ENCODE results near the gene CTTNBP2NL.
"Not testable (repeated sequence)": the region's sequence is repeated elsewhere in the genome, so short reads cannot be mapped to it uniquely, and the experiment has no call there.

The CTTNBP2NL gene

GRCh38 chr1:112449630-112449983 lies 53.6 kb downstream of the CTTNBP2NL start:
- H3K9me3 ChIP-seq (replicated peaks in 1 of 11) = no peaks in the 10 kb centered on the region
- H3K4me2 ChIP-seq = no peak overlapping the region
- H3K36me3 ChIP-seq = peaks cover 11 to 88% (median 16%) of the 10 kb centered on the region in 11 experiments; a peak in 17 of 22 replicates
- H4K20me1 ChIP-seq = peaks cover 0 to 4% (median 0%) of the 10 kb centered on the region in 11 experiments; a peak in 1 of 22 replicates
- H3K27ac ChIP-seq = no peak overlapping the region
- H3K9ac ChIP-seq = no peak overlapping the region
- H3K4me1 ChIP-seq = no peaks in the 10 kb centered on the region
- TF ChIP-seq Cebpa-rat (IDR thresholded peaks at IDR 0.05) = no peak
- no peaks in the 10 kb centered on the region for H3K27me3 ChIP-seq
- H3K4me3 ChIP-seq = no peak overlapping the region

GRCh38 chr1:112450773-112451172 lies 54.8 kb downstream of the CTTNBP2NL start:
- no peaks in the 10 kb centered on the region for H3K27me3 ChIP-seq
- peaks cover 0 to 4% (median 0%) of the 10 kb centered on the region in 11 experiments; a peak in 1 of 22 replicates for H4K20me1 ChIP-seq
- H3K4me1 ChIP-seq = no peaks in the 10 kb centered on the region
- no peak overlapping the region for H3K9ac ChIP-seq
- H3K4me2 ChIP-seq = no peak overlapping the region
- no peak overlapping the region for H3K4me3 ChIP-seq
- peaks cover 9 to 89% (median 28%) of the 10 kb centered on the region in 11 experiments; a peak in 21 of 22 replicates for H3K36me3 ChIP-seq
- H3K9me3 ChIP-seq (replicated peaks in 1 of 11) = no peaks in the 10 kb centered on the region
- TF ChIP-seq Cebpa-rat (IDR thresholded peaks at IDR 0.05) = no peak
- H3K27ac ChIP-seq = no peak overlapping the region

DNA sequence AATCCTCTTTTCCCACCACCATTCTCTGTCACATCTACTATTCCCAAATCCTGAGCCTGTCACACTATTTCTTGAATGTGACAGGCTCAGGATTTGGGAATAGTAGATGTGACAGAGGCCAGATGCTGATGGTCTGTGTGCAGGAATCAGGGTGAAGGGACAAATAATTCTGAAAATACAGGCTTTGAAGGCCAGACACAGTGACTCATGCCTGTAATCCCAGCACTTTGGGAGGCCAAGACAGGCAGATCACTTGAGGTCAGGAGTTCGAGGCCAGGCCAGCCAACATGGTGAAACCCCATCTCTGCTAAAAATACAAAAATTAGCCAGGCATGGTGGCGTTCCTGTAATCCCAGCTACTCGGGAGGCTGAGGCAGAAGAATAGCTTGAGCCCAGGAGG lies 55.3 kb downstream of the CTTNBP2NL start:
- H3K4me1 ChIP-seq; H3K4me2 ChIP-seq; H3K27me3 ChIP-seq; H3K27ac ChIP-seq; H4K20me1 ChIP-seq; H3K4me3 ChIP-seq; H3K9ac ChIP-seq; H3K9me3 ChIP-seq (replicated peaks in 1 of 11): not testable (repeated sequence)
- peaks cover 15 to 89% (median 33%) of the 10 kb centered on the region in 11 experiments for H3K36me3 ChIP-seq

DNA sequence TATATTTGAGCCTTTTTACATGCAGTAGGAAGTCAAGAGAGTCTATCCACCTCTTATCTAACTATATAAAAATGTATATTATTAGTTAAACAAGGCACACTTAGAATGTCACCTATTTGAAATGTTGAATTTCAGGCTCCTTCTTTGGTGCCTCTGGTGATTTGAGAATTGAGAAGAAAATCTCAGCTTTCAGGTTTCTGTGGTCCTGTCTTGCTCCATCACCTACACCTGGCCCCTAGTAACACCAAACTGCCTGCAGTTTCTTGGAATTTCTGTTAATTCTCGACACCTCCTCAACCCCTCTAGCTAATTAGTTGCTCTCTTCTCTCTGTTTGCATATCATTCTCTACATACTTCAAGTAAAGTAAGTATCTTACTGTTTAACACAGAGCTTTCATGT lies 57.9 kb downstream of the CTTNBP2NL start:
- H3K4me1 ChIP-seq = no peaks in the 10 kb centered on the region
- no peak for TF ChIP-seq Cebpa-rat (IDR thresholded peaks at IDR 0.05)
- H3K9me3 ChIP-seq (replicated peaks in 1 of 11) = no peaks in the 10 kb centered on the region
- H3K4me3 ChIP-seq = no peak overlapping the region
- peaks cover 0 to 4% (median 0%) of the 10 kb centered on the region in 11 experiments; a peak in 1 of 22 replicates for H4K20me1 ChIP-seq
- no peaks in the 10 kb centered on the region for H3K27me3 ChIP-seq
- H3K9ac ChIP-seq = no peak overlapping the region
- H3K36me3 ChIP-seq = peaks cover 31 to 100% (median 54%) of the 10 kb centered on the region in 11 experiments
- H3K4me2 ChIP-seq = no peak overlapping the region
- no peak overlapping the region for H3K27ac ChIP-seq

- Histone ChIP-seq H3K4me1 (no peaks in the 10 kb centered on the region), H3K9me3 (replicated peaks in 1 of 11) (no peaks in the 10 kb centered on the region), H4K20me1 (peaks cover 0 to 4% (median 0%) of the 10 kb centered on the region in 11 experiments; a peak in 1 of 22 replicates), H3K4me2 (no peak overlapping the region), H3K27me3 (no peaks in the 10 kb centered on the region), H3K27ac (no peak overlapping the region), H3K9ac (no peak overlapping the region), H3K36me3 (peaks cover 34 to 100% (median 54%) of the 10 kb centered on the region in 11 experiments), H3K4me3 (no peak overlapping the region)
- TF ChIP-seq Cebpa-rat (IDR thresholded peaks at IDR 0.05) = no peak
Observed at GRCh38 chr1:112454316-112454715, 58.3 kb downstream of the CTTNBP2NL start.

DNA sequence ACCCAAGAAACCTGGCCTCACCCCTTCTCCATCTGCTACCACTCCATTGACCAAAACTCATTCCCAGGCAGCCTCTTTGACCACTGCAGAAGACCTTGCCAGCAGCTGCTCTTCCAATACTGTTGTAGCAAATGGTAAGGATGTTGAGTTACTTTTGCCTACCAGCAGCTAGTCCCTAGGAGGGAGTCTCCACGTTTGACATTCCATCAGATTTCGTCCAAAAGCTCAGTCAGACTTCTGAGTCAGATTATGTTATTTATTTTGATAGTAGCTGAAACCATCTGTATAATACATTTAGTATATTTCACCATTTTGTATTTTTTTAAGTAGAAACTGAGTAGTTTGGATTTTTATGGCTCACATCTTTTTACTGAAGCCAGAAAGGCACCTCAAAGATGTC lies 61.2 kb downstream of the CTTNBP2NL start:
- H3K9ac ChIP-seq = no peak overlapping the region
- 0 out of 22 replicates have a peak, but pooled peaks cover 0 to 4% (median 0%) of the 10 kb centered on the region in 11 experiments for H4K20me1 ChIP-seq
- TF ChIP-seq Cebpa-rat (IDR thresholded peaks at IDR 0.05) = no peak
- no peaks in the 10 kb centered on the region for H3K27me3 ChIP-seq
- H3K4me3 ChIP-seq = no peak overlapping the region
- peaks cover 34 to 87% (median 48%) of the 10 kb centered on the region in 11 experiments for H3K36me3 ChIP-seq
- H3K4me1 ChIP-seq = no peaks in the 10 kb centered on the region
- H3K4me2 ChIP-seq = no peak overlapping the region
- no peak overlapping the region for H3K27ac ChIP-seq
- H3K9me3 ChIP-seq (replicated peaks in 1 of 11) = no peaks in the 10 kb centered on the region

DNA sequence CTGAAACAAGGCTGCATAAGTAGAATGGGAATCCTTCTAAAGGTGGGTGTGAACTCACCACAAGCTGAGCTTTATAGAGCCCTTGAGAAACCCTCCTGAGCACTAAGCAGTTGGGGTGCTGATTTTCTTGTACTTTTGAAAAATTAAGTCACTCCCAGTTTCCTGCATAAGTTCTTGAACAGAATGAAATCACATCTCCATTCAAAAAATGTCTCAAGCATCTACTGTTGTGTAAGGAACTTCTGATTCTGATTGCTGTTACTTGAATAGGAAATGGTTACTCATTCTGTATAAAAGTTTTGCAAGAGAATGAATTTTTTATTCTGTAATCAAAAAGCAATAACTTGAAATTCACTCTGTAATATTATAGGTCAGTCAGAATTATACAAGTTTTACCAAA lies 61.9 kb downstream of the CTTNBP2NL start:
- no peak for TF ChIP-seq Cebpa-rat (IDR thresholded peaks at IDR 0.05)
- H3K27ac ChIP-seq = no peak overlapping the region
- H3K4me1 ChIP-seq = no peaks in the 10 kb centered on the region
- 0 out of 22 replicates have a peak, but pooled peaks cover 0 to 4% (median 0%) of the 10 kb centered on the region in 11 experiments for H4K20me1 ChIP-seq
- H3K4me3 ChIP-seq = no peak overlapping the region
- no peak overlapping the region for H3K9ac ChIP-seq
- no peaks in the 10 kb centered on the region for H3K27me3 ChIP-seq
- H3K4me2 ChIP-seq = no peak overlapping the region
- no peaks in the 10 kb centered on the region for H3K9me3 ChIP-seq (replicated peaks in 1 of 11)
- peaks cover 34 to 80% (median 48%) of the 10 kb centered on the region in 11 experiments for H3K36me3 ChIP-seq

DNA sequence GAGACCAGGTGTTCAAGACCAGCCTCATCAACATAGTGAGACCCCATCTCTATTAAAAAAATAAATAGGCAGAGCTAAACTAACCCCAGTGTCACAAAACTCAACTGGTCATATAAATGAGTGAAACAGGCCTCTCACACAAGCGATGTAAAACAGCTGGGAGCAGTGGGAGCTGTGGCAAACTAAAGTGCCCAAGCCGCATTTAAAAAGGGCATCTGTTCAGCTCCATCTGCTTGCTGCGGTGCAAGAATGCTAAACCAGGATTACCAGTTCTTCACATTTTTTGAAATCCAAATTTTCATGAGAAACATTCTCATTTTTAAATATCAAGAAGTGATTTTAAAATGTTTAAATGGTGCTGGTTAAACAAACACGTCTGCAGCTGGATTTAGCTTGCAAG lies 62.7 kb downstream of the CTTNBP2NL start:
- H3K4me3 ChIP-seq = no peak overlapping the region
- no peak for TF ChIP-seq Cebpa-rat (IDR thresholded peaks at IDR 0.05)
- H3K4me2 ChIP-seq = no peak overlapping the region
- H3K27me3 ChIP-seq = no peaks in the 10 kb centered on the region
- no peak overlapping the region for H3K27ac ChIP-seq
- H3K9me3 ChIP-seq (replicated peaks in 1 of 11) = no peaks in the 10 kb centered on the region
- H3K9ac ChIP-seq = no peak overlapping the region
- no peaks in the 10 kb centered on the region for H3K4me1 ChIP-seq
- peaks cover 34 to 72% (median 43%) of the 10 kb centered on the region in 11 experiments for H3K36me3 ChIP-seq
- no peaks in the 10 kb centered on the region for H4K20me1 ChIP-seq

GRCh38 chr1:112460615-112461014 lies 64.6 kb downstream of the CTTNBP2NL start:
- no peak overlapping the region for H3K27ac ChIP-seq
- H3K9me3 ChIP-seq (replicated peaks in 1 of 11) = no peaks in the 10 kb centered on the region
- no peak for TF ChIP-seq Cebpa-rat (IDR thresholded peaks at IDR 0.05)

DNA sequence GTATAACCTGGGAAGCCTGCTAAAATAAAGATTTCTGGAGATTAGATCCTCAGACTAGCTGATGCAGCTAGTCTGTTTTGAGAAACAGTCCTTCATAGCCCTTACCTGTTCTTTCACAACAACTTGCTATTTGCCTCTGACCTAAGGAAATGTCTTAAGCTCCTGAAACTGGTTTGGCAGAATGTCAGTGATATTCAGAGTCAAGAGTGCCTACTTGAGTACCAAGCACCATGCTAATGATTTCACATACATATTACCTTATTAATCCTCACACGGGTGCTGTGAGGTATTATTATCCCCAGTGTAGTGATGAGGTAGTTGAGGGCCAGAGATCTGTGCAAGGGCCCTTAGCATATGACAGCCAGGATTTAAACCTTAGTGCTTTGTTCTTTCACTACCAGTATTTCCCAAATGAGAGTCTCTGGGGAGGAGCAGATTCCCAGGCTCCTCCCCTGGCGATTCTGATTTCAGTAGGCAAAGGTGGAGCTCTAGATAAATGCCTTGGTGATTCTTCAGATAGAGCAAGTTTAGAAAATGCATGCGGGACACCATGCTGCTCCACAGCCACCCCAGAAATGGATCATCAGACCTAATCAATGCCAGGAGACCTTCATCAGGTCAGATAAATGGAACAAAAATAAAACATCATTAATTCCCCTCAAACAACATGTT lies 65.3 kb downstream of the CTTNBP2NL start:
- H3K4me2 ChIP-seq = no peak overlapping the region
- no peak overlapping the region for H3K4me3 ChIP-seq
- no peak overlapping the region for H3K27ac ChIP-seq

More at GRCh38 chr1:112460615-112461014, 64.6 kb downstream of the CTTNBP2NL start:
- Histone ChIP-seq H3K4me2 (no peak overlapping the region), H3K27me3 (no peaks in the 10 kb centered on the region), H3K4me1 (peaks cover under 1 to 6% (median 2%) of the 10 kb centered on the region in 10 experiments; a peak in 13 of 20 replicates), H3K36me3 (peaks cover 22 to 54% (median 28%) of the 10 kb centered on the region in 11 experiments), H3K4me3 (no peak overlapping the region), H3K9ac (no peak overlapping the region), H4K20me1 (no peaks in the 10 kb centered on the region)

More for the DNA sequence above, 65.3 kb downstream of the CTTNBP2NL start:
- peaks cover 6 to 10% (median 8%) of the 10 kb centered on the region in 10 experiments; a peak in 15 of 20 replicates for H3K4me1 ChIP-seq
- peaks cover 14 to 46% (median 21%) of the 10 kb centered on the region in 11 experiments for H3K36me3 ChIP-seq
- no peak for TF ChIP-seq Cebpa-rat (IDR thresholded peaks at IDR 0.05)
- H4K20me1 ChIP-seq = no peaks in the 10 kb centered on the region
- no peaks in the 10 kb centered on the region for H3K27me3 ChIP-seq
- H3K9ac ChIP-seq = no peak overlapping the region
- no peaks in the 10 kb centered on the region for H3K9me3 ChIP-seq (replicated peaks in 1 of 11)
